Cardiac muscle cell (in vitro differentiated cells and primary cell): ENCODE measurements around the gene TMEM255A. TPM values are rescaled to one million over a fixed set of nuclear protein-coding genes. Genes with fewer than 3 reads are reported as not detected.

Experiments used
- DNase-seq, 2 donors: peaks; one replicate each; pipeline versions ENCODE4 v3.0.0 to v3.0.0-alpha.2; 2010 to 2017; ENCODE audit warnings: low read depth in 1 of 2, low spot score in 1 of 2
- H3K27ac ChIP-seq: fragments of 200-600 bp; sonication (generic); 2 replicates; pipeline ENCODE4 v1.5.1; 2016
- H3K27me3 ChIP-seq: fragments of 200-600 bp; sonication (generic); 2 replicates; pipeline ENCODE4 v1.6.0; 2016; ENCODE audit warnings: control low read depth
- H3K36me3 ChIP-seq: fragments of 200-600 bp; sonication (generic); 2 replicates; pipeline ENCODE4 v1.5.1; 2016; ENCODE audit warnings: control low read depth
- H3K4me1 ChIP-seq: fragments of 200-600 bp; sonication (generic); 2 replicates; pipeline ENCODE4 v1.8.1; 2017; ENCODE audit warnings: low read depth, mild to moderate bottlenecking, mixed run types
- H3K4me3 ChIP-seq: fragments of 200-600 bp; sonication (generic); 2 replicates; pipeline ENCODE4 v1.5.1; 2016; ENCODE audit warnings: mild to moderate bottlenecking
- H3K9me3 ChIP-seq: fragments of 200-600 bp; sonication (generic); 2 replicates; pipeline ENCODE4 v1.5.1; 2017; ENCODE audit warnings: low read depth, mild to moderate bottlenecking, control low read depth
- polyA plus RNA-seq: library from polyadenylated mRNA; unstranded; fragments of >200 nt; fragmentation: Nextera tagmentation; extraction: Ambion mirVana; gene quantifications from 2 replicates; pipeline ENCODE4 v1.2.1, GENCODE V29; 2016
- total RNA-seq: library from RNA; depleted of rRNA; stranded (reverse); fragments of >200 nt; gene quantifications from 2 replicates; pipeline ENCODE4 v1.2.3, GENCODE V29; 2016
- TF ChIP-seq, protein P1 (sequence below): IDR thresholded peaks from 2 replicates; pipeline ENCODE4 v1.5.1; 2012; ENCODE audit warnings: low read depth, mild to moderate bottlenecking, low read length

The TMEM255A gene
- total and polyA plus RNA-seq, 2 experiments from 2014 or later = 3.1 to 5.2 TPM

DNA sequence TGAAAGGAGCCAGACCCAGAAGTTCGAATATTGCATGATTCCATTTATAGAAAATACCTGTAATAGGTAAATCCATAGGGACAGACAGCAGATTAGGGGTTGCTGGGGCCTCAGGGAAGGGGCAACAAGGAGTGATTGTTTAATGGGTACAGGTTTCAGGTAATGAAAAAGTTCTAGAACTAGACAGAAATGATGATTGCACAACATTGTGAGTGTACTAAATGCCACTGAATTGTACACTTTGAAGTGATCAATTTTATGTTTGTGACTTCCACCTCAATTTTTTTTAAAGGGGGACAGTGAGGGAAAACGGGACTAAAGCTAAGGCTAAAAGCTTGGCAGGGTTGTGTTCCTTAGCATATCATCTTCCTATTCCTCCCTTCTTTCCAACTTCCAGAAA is 37.1 kb downstream of the TMEM255A start:
- Histone ChIP-seq H3K36me3 (no peaks in the 10 kb centered on the region), H3K27ac (no peak overlapping the region), H3K4me1 (no peaks in the 10 kb centered on the region), H3K27me3 (no peaks in the 10 kb centered on the region), H3K9me3 (peaks cover 3% of the 10 kb centered on the region), H3K4me3 (no peak overlapping the region)
- TF ChIP-seq, protein P1, sequence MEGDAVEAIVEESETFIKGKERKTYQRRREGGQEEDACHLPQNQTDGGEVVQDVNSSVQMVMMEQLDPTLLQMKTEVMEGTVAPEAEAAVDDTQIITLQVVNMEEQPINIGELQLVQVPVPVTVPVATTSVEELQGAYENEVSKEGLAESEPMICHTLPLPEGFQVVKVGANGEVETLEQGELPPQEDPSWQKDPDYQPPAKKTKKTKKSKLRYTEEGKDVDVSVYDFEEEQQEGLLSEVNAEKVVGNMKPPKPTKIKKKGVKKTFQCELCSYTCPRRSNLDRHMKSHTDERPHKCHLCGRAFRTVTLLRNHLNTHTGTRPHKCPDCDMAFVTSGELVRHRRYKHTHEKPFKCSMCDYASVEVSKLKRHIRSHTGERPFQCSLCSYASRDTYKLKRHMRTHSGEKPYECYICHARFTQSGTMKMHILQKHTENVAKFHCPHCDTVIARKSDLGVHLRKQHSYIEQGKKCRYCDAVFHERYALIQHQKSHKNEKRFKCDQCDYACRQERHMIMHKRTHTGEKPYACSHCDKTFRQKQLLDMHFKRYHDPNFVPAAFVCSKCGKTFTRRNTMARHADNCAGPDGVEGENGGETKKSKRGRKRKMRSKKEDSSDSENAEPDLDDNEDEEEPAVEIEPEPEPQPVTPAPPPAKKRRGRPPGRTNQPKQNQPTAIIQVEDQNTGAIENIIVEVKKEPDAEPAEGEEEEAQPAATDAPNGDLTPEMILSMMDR = no peak
- no peak for DNase-seq

DNA sequence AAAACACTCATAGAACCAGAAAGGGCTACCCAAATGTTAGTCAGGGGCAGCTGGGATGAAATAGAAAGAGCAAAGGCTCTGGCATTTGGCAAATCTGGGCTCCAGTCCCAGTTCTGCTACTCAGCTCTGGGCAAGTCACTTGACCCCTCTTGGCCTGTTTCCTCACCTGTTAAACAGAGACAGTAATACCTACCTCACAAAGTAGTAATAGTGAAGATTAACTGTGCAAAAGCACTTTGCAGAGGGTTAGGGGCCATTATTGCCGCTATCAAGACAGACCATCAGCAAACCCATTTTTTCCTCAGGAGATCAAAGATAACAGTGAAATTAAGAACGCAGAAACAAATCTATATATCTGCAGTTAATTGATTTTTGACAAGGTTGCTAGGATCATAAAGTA is 40.0 kb downstream of the TMEM255A start:
- no peaks in the 10 kb centered on the region for H3K27me3 ChIP-seq
- DNase-seq = peak in 1 of 2 donors; percentile 38
- H3K4me1 ChIP-seq = no peaks in the 10 kb centered on the region
- H3K4me3 ChIP-seq = no peak overlapping the region
- no peak overlapping the region for H3K27ac ChIP-seq
- TF ChIP-seq, protein P1 = no peak
- peaks cover 3% of the 10 kb centered on the region for H3K9me3 ChIP-seq
- no peaks in the 10 kb centered on the region for H3K36me3 ChIP-seq

DNA sequence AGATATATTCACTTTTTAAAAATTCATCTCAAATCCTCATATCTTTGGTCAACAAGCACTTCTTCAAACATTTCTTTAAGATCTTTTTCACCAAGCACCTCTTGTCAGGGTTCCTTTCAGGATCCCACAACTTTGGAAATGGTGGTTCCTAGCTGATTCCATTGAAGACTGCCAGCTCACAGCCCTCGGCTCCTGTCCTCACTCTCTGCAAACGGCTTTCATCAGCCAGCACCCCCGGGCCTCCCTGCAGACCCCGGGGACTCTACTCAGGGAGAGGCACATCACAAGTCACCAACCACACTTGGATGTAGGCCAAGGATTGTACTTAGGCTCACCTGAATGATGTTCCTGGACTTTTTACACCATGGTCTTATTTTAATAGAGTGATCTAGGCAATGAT is 40.7 kb downstream of the TMEM255A start:
- TF ChIP-seq, protein P1 = no peak
- no peaks in the 10 kb centered on the region for H3K36me3 ChIP-seq
- peak in 1 of 2 donors; percentile 6 for DNase-seq
- H3K27ac ChIP-seq = no peak overlapping the region
- H3K9me3 ChIP-seq = peaks cover 3% of the 10 kb centered on the region
- no peak overlapping the region for H3K4me3 ChIP-seq
- H3K4me1 ChIP-seq = no peaks in the 10 kb centered on the region
- H3K27me3 ChIP-seq = no peaks in the 10 kb centered on the region

DNA sequence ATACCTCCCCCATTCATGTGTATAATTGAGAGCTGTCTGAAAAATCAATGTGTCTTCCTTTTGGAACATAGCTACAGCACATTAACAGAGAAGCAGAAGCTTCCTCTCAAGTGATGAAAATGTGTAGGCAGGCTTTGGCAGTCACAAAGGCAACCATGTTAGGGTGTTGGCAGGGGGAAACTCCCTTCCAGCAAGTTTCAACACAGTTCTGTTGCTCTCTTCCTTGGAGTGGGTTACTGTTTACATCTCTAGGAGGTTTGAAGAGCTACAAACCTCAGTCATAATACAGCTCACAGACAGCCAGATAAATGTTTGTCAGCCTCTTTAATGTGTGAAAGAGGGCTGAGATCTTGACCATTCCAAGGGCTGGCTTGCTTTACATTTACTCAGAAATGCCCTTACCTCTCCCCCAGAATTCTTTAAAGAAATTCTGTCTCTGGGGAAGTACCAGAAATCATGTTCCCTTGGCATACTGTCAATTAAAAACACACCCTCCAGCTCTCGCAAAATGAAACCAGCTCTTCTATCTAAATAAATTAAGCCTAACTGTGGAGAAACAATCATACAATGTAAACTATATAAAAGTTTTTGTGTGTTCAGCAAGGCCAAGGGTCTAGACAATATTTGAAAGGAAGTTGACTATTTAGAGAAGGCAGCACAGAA is 41.8 kb downstream of the TMEM255A start:
- DNase-seq = peak in 1 of 2 donors; percentile 49
- no peaks in the 10 kb centered on the region for H3K4me1 ChIP-seq
- H3K4me3 ChIP-seq = no peak overlapping the region
- TF ChIP-seq, protein P1 = no peak
- no peak overlapping the region for H3K27ac ChIP-seq
- no peaks in the 10 kb centered on the region for H3K27me3 ChIP-seq
- H3K9me3 ChIP-seq = peaks cover 3% of the 10 kb centered on the region
- no peaks in the 10 kb centered on the region for H3K36me3 ChIP-seq

DNA sequence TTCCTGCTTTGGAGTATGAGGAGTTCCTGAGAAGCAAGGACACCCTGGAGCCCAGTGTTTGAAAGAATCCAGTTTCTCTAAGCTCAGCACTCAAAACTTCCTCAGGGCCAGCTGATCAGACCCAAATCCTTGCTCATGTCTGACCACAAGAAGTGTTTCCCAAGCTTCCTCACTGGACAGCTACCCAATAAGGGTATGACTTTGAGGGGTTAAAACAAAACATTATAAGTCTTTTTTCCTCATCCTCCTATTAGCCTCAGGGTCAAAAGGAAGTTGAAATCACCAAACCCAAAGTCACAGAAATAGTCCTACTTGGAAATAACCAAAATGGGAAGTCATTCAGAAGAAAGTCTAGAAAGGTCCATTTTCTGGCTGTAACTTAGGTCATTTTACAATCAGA is 46.9 kb downstream of the TMEM255A start:
- Histone ChIP-seq H3K9me3 (no peaks in the 10 kb centered on the region), H3K4me3 (no peak overlapping the region), H3K27me3 (no peaks in the 10 kb centered on the region), H3K27ac (no peak overlapping the region), H3K36me3 (no peaks in the 10 kb centered on the region), H3K4me1 (no peaks in the 10 kb centered on the region)
- no peak for DNase-seq
- TF ChIP-seq, protein P1 = no peak
